ENCODE data around the gene BLTP3A. TPM values are rescaled to one million over a fixed set of nuclear protein-coding genes. Genes with fewer than 3 reads are reported as not detected.
"Not testable (repeated sequence)": the region's sequence is repeated elsewhere in the genome, so short reads cannot be mapped to it uniquely, and the experiment has no call there.

BLTP3A gene
- total and polyA plus RNA-seq, 4 experiments from 2014 or later = 0.11 to 12.0 (median 6.2) TPM

GRCh38 chr6:34804543-34804942 is 12.7 kb downstream of the BLTP3A start:
- POLR2A ChIA-PET (ENCODE audit: partially characterized antibody) = interaction anchor here (0.5 to 0.7 kb wide), 2 partner anchors 123 to 389 kb away, joined by 3 read pairs; no protein-coding TSS in a partner anchor
- H3K4me3 Mint-ChIP-seq = no peak overlapping the region
- H3K27ac Mint-ChIP-seq = no peak overlapping the region

DNA sequence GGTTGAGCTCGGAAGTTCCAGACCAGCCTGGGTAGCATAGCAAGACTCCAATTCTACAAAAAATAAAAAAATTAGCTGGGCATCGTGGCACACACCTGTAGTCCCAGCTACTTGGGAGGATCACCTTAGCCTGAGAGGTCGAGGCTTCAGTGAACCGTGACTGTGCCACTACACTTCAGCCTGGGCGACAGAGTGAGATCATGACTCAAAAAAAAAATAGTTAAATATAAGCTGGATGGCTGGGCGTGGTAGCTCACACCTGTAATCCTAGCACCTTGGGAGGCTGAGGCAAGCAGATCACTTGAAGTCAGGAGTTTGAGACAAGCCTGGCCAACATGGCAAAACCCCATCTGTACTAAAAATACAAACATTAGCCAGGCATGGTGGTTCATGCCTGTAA is 13.2 kb downstream of the BLTP3A start:
- H3K27me3 ChIP-seq (ENCODE audit: insufficient read depth, low read length); H3K27ac ChIP-seq (ENCODE audit: low read depth, low read length); H3K36me3 ChIP-seq (ENCODE audit: insufficient read depth, low read length); H3K4me3 ChIP-seq (ENCODE audit: low read length in 2 of 2); H3K27ac Mint-ChIP-seq; H3K4me3 Mint-ChIP-seq; H3K36me3 Mint-ChIP-seq; H3K9me3 ChIP-seq (ENCODE audit: control insufficient read depth in 1 of 2, low read length in 2 of 2); intact Hi-C loops (cut with micrococcal nuclease); DNase-seq; H3K9me3 Mint-ChIP-seq; H3K4me1 ChIP-seq (ENCODE audit: insufficient read depth, low read length); H3K27me3 Mint-ChIP-seq: not testable (repeated sequence)
- peaks cover 3 to 16% (median 4%) of the 10 kb centered on the region in 4 donors for H3K4me1 Mint-ChIP-seq
- CTCF ChIA-PET (ENCODE audit: partially characterized antibody) = interaction anchor here (1.5 to 3.5 kb wide), 2 partner anchors 13 to 36 kb away, joined by 4 to 9 read pairs; partner anchors contain the start of gene BLTP3A
- POLR2A ChIA-PET (ENCODE audit: partially characterized antibody) = interaction anchor here (0.5 to 0.7 kb wide), 2 partner anchors 124 to 390 kb away, joined by 3 read pairs; no protein-coding TSS in a partner anchor

More at GRCh38 chr6:34804543-34804942, 12.7 kb downstream of the BLTP3A start:
- CTCF ChIA-PET (ENCODE audit: partially characterized antibody) = interaction anchor here (0.6 to 3.5 kb wide), 2 partner anchors 13 to 334 kb away, joined by 3 to 9 read pairs; partner anchors contain the start of gene BLTP3A
- no peaks in the 10 kb centered on the region for H3K27me3 ChIP-seq (ENCODE audit: insufficient read depth, low read length)
- H3K4me1 ChIP-seq (ENCODE audit: insufficient read depth, low read length) = no peaks in the 10 kb centered on the region
- H3K27me3 Mint-ChIP-seq = no peaks in the 10 kb centered on the region
- H3K9me3 ChIP-seq (ENCODE audit: control insufficient read depth in 1 of 2, low read length in 2 of 2) = no peaks in the 10 kb centered on the region
- H3K27ac ChIP-seq (ENCODE audit: low read depth, low read length) = no peak overlapping the region
- H3K9me3 Mint-ChIP-seq = no peaks in the 10 kb centered on the region
- H3K36me3 ChIP-seq (ENCODE audit: insufficient read depth, low read length) = no peaks in the 10 kb centered on the region
- H3K36me3 Mint-ChIP-seq = no peaks in the 10 kb centered on the region
- DNase-seq = no peak
- no peak overlapping the region for H3K4me3 ChIP-seq (ENCODE audit: low read length in 2 of 2)
- peaks cover 3 to 16% (median 4%) of the 10 kb centered on the region in 4 donors for H3K4me1 Mint-ChIP-seq
- intact Hi-C loops (cut with micrococcal nuclease) = no loop called here

- H3K27me3 ChIP-seq (ENCODE audit: insufficient read depth, low read length) = no peaks in the 10 kb centered on the region
- ChIA-PET POLR2A (ENCODE audit: partially characterized antibody) (no interaction called here), CTCF (ENCODE audit: partially characterized antibody) (interaction anchor here (3.5 kb wide), 1 partner anchor 15 kb away, joined by 9 read pairs; the partner anchor contains the start of gene BLTP3A)
- no peaks in the 10 kb centered on the region for H3K27me3 Mint-ChIP-seq
- no peak for DNase-seq
- no peak overlapping the region for H3K4me3 ChIP-seq (ENCODE audit: low read length in 2 of 2)
- no peaks in the 10 kb centered on the region for H3K36me3 ChIP-seq (ENCODE audit: insufficient read depth, low read length)
- H3K4me3 Mint-ChIP-seq = no peak overlapping the region
- intact Hi-C loops (cut with micrococcal nuclease) = no loop called here
- no peaks in the 10 kb centered on the region for H3K4me1 ChIP-seq (ENCODE audit: insufficient read depth, low read length)
- peaks cover 3 to 22% (median 4%) of the 10 kb centered on the region in 4 donors for H3K4me1 Mint-ChIP-seq
- H3K27ac Mint-ChIP-seq = no peak overlapping the region
- no peak overlapping the region for H3K27ac ChIP-seq (ENCODE audit: low read depth, low read length)
- no peaks in the 10 kb centered on the region for H3K36me3 Mint-ChIP-seq
- no peaks in the 10 kb centered on the region for H3K9me3 Mint-ChIP-seq
- no peaks in the 10 kb centered on the region for H3K9me3 ChIP-seq (ENCODE audit: control insufficient read depth in 1 of 2, low read length in 2 of 2)
These were observed 15.0 kb downstream of the BLTP3A start for GRCh38 chr6:34806738-34807453.

- CTCF ChIA-PET (ENCODE audit: partially characterized antibody); H3K4me3 ChIP-seq (ENCODE audit: low read length in 2 of 2); H3K9me3 ChIP-seq (ENCODE audit: control insufficient read depth in 1 of 2, low read length in 2 of 2); intact Hi-C loops (cut with micrococcal nuclease); H3K36me3 Mint-ChIP-seq; H3K36me3 ChIP-seq (ENCODE audit: insufficient read depth, low read length); H3K9me3 Mint-ChIP-seq; H3K4me3 Mint-ChIP-seq; H3K27me3 Mint-ChIP-seq; POLR2A ChIA-PET (ENCODE audit: partially characterized antibody); DNase-seq; H3K27ac ChIP-seq (ENCODE audit: low read depth, low read length); H3K4me1 ChIP-seq (ENCODE audit: insufficient read depth, low read length); H3K27ac Mint-ChIP-seq; H3K27me3 ChIP-seq (ENCODE audit: insufficient read depth, low read length): not testable (repeated sequence)
- H3K4me1 Mint-ChIP-seq = peaks cover 3 to 18% (median 4%) of the 10 kb centered on the region in 4 donors
These were observed 16.6 kb downstream of the BLTP3A start for GRCh38 chr6:34808473-34808872.

- CTCF ChIA-PET (ENCODE audit: partially characterized antibody); H3K9me3 Mint-ChIP-seq; intact Hi-C loops (cut with micrococcal nuclease); H3K27ac ChIP-seq (ENCODE audit: low read depth, low read length); H3K27me3 Mint-ChIP-seq; H3K9me3 ChIP-seq (ENCODE audit: control insufficient read depth in 1 of 2, low read length in 2 of 2); H3K36me3 ChIP-seq (ENCODE audit: insufficient read depth, low read length); H3K4me1 ChIP-seq (ENCODE audit: insufficient read depth, low read length); H3K4me3 ChIP-seq (ENCODE audit: low read length in 2 of 2); DNase-seq; H3K36me3 Mint-ChIP-seq; H3K27ac Mint-ChIP-seq; H3K4me3 Mint-ChIP-seq; H3K27me3 ChIP-seq (ENCODE audit: insufficient read depth, low read length); POLR2A ChIA-PET (ENCODE audit: partially characterized antibody): not testable (repeated sequence)
- H3K4me1 Mint-ChIP-seq = peaks cover 3 to 12% (median 4%) of the 10 kb centered on the region in 4 donors
These were observed 17.5 kb downstream of the BLTP3A start for GRCh38 chr6:34809419-34809818.

GRCh38 chr6:34810017-34810882 is 18.4 kb downstream of the BLTP3A start:
- Histone ChIP-seq H3K9me3 (ENCODE audit: control insufficient read depth in 1 of 2, low read length in 2 of 2) (no peaks in the 10 kb centered on the region), H3K27ac (ENCODE audit: low read depth, low read length) (no peak overlapping the region), H3K27me3 (ENCODE audit: insufficient read depth, low read length) (no peaks in the 10 kb centered on the region), H3K36me3 (ENCODE audit: insufficient read depth, low read length) (no peaks in the 10 kb centered on the region), H3K4me1 (ENCODE audit: insufficient read depth, low read length) (no peaks in the 10 kb centered on the region), H3K4me3 (ENCODE audit: low read length in 2 of 2) (no peak overlapping the region)
- ChIA-PET POLR2A (ENCODE audit: partially characterized antibody) (no interaction called here), CTCF (ENCODE audit: partially characterized antibody) (no interaction called here)
- peaks cover 3 to 17% (median 8%) of the 10 kb centered on the region in 4 donors for H3K4me1 Mint-ChIP-seq
- no peak overlapping the region for H3K27ac Mint-ChIP-seq
- intact Hi-C loops (cut with micrococcal nuclease) = no loop called here
- H3K4me3 Mint-ChIP-seq = no peak overlapping the region
- no peaks in the 10 kb centered on the region for H3K27me3 Mint-ChIP-seq
- H3K9me3 Mint-ChIP-seq = no peaks in the 10 kb centered on the region
- no peaks in the 10 kb centered on the region for H3K36me3 Mint-ChIP-seq
- DNase-seq = no peak

DNA sequence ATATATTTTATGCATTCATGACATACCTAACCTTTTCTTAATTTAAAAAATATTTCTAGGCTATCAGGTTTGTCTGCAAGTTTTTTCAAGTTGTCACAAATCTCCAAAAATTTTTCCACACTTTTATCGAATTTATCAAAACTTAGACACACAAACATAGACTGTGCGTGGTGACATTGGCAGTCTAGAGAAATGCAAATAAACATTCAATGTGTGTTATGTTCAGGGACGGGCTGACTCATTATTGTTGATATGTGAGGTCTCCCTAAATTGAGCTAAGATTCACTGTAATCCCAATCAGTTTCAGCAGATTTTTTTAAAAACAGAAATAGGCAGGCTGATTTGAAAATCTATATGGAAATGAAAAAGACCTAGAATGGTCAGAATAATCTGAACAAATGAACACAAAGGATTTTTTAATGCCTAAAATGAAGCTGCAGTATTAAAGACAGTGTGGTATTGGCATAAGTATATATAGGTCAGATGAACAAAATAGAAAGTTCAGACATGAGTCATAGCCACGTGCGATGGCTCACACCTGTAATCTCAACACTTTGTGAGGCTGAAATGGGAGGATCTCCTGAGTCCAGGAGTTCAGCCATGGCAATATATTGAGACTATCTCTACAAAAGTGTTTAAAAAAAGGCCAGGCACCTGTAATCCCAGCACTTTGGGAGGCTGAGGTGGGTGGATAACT is 19.2 kb downstream of the BLTP3A start:
- H3K4me3 Mint-ChIP-seq = no peak overlapping the region
- no peak overlapping the region for H3K27ac ChIP-seq (ENCODE audit: low read depth, low read length)
- POLR2A ChIA-PET (ENCODE audit: partially characterized antibody) = no interaction called here
- intact Hi-C loops (cut with micrococcal nuclease) = no loop called here
- no peaks in the 10 kb centered on the region for H3K27me3 ChIP-seq (ENCODE audit: insufficient read depth, low read length)
- H3K27ac Mint-ChIP-seq = peak overlapping the region in 2 of 7 donors; percentile 22 to 25
- no peaks in the 10 kb centered on the region for H3K9me3 Mint-ChIP-seq
- no peaks in the 10 kb centered on the region for H3K36me3 ChIP-seq (ENCODE audit: insufficient read depth, low read length)
- H3K4me1 Mint-ChIP-seq = peaks cover 3 to 17% (median 8%) of the 10 kb centered on the region in 4 donors
- no peak for DNase-seq
- peaks cover 4% of the 10 kb centered on the region for H3K4me1 ChIP-seq (ENCODE audit: insufficient read depth, low read length)
- no peaks in the 10 kb centered on the region for H3K36me3 Mint-ChIP-seq
- CTCF ChIA-PET (ENCODE audit: partially characterized antibody) = no interaction called here
- no peak overlapping the region for H3K4me3 ChIP-seq (ENCODE audit: low read length in 2 of 2)
- no peaks in the 10 kb centered on the region for H3K9me3 ChIP-seq (ENCODE audit: control insufficient read depth in 1 of 2, low read length in 2 of 2)
- H3K27me3 Mint-ChIP-seq = no peaks in the 10 kb centered on the region
